OCI-LY1 (cell line): ENCODE results near the gene LIPF.

Experiments used
- H2AFZ ChIP-seq: fragments of 200-600 bp; sonication (generic), shearing (Covaris generic); 2 replicates; pipeline ENCODE4 v1.6.0; 2014; ENCODE audit warnings: antibody characterized with exemption, mild to moderate bottlenecking, low read length
- H3F3A ChIP-seq: fragments of 200-600 bp; sonication (generic), shearing (Covaris generic); 2 replicates; pipeline ENCODE4 v1.6.0; 2014; ENCODE audit warnings: mild to moderate bottlenecking, antibody characterized with exemption, low read length, moderate library complexity; ENCODE audit not compliant: insufficient read depth
- H3K27ac ChIP-seq: fragments of 200-600 bp; sonication (generic); 2 replicates; pipeline ENCODE4 v1.5.1; 2014; ENCODE audit warnings: low read length, mixed run types, mild to moderate bottlenecking, low read depth; ENCODE audit not compliant: poor library complexity, severe bottlenecking
- H3K27me3 ChIP-seq: fragments of 200-600 bp; sonication (generic); 2 replicates; pipeline ENCODE4 v1.6.0; 2014; ENCODE audit warnings: antibody characterized with exemption, mild to moderate bottlenecking, low read length, moderate library complexity; ENCODE audit not compliant: insufficient read depth
- H3K36me3 ChIP-seq: fragments of 200-600 bp; sonication (generic); 2 replicates; pipeline ENCODE4 v1.6.1; 2014; ENCODE audit warnings: mild to moderate bottlenecking, antibody characterized with exemption, low read length, moderate library complexity, mixed read lengths; ENCODE audit not compliant: insufficient read depth
- H3K4me1 ChIP-seq: fragments of 200-600 bp; sonication (generic); 2 replicates; pipeline ENCODE4 v1.5.1; 2014; ENCODE audit warnings: mild to moderate bottlenecking, low read length, moderate library complexity; ENCODE audit not compliant: insufficient read depth, severe bottlenecking
- H3K4me2 ChIP-seq: fragments of 200-600 bp; sonication (generic), shearing (Covaris generic); 2 replicates; pipeline ENCODE4 v1.6.1; 2014; ENCODE audit warnings: low read length
- H3K4me3 ChIP-seq: fragments of 200-600 bp; sonication (generic); 2 replicates; pipeline ENCODE4 v1.5.1; 2014; ENCODE audit warnings: low read length, low read depth, mild to moderate bottlenecking, mixed read lengths; ENCODE audit not compliant: poor library complexity, severe bottlenecking
- H3K79me2 ChIP-seq: fragments of 200-600 bp; shearing (Covaris generic); 2 replicates; pipeline ENCODE4 v1.6.1; 2016; ENCODE audit warnings: mixed run types, low read length, mixed read lengths; ENCODE audit not compliant: insufficient read depth
- H3K9ac ChIP-seq: fragments of 200-600 bp; sonication (generic), shearing (Covaris generic); 2 replicates; pipeline ENCODE4 v1.6.1; 2014; ENCODE audit warnings: mild to moderate bottlenecking, low read length, mixed read lengths
- H3K9me2 ChIP-seq: fragments of 200-600 bp; sonication (generic), shearing (Covaris generic); 2 replicates; pipeline ENCODE4 v1.6.1; 2014; ENCODE audit warnings: low read depth, mild to moderate bottlenecking, low read length, mixed read lengths
- H3K9me3 ChIP-seq: fragments of 200-600 bp; shearing (Covaris generic); 2 replicates; pipeline ENCODE4 v1.6.1; 2014; ENCODE audit warnings: low read length, mixed read lengths
- H4K20me1 ChIP-seq: fragments of 200-600 bp; sonication (generic), shearing (Covaris generic); 2 replicates; pipeline ENCODE4 v1.6.0; 2016; ENCODE audit warnings: mild to moderate bottlenecking, low read length; ENCODE audit not compliant: insufficient read depth
- EZH2 ChIP-seq: fragments of 200-600 bp; sonication (generic), shearing (Covaris generic); IDR thresholded peaks from 2 replicates; pipeline ENCODE4 v1.8.0; 2017; ENCODE audit warnings: borderline replicate concordance, mixed run types, mild to moderate bottlenecking, antibody characterized with exemption, low read length, moderate library complexity, mixed read lengths
- TF ChIP-seq, protein P1 (sequence below): fragments of 200-600 bp; sonication (generic), shearing (Covaris generic); IDR thresholded peaks from 2 replicates; pipeline ENCODE4 v1.5.1; 2017; ENCODE audit warnings: mild to moderate bottlenecking, antibody characterized with exemption, low read length, moderate library complexity, mixed read lengths

The LIPF gene

DNA sequence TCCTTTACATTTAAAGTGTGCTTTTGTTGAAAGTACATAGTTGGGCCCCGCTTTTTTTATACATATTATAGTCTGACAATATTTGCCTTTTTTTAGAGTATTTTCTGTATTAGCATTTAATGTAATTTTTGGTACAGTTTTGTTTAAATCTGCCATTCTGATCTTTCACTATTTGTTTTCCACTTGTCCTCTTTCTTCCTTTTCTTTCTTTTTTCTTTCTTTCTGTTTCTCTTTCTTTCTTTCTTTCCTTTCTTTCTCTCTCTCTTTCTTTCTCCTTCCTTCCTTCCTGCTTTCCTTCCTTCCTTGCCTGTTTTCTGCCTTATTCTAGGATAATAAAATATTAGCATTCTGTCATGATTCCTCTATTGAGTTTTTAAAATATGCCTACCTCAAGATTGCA, 51.3 kb downstream of the LIPF start:
- Histone ChIP-seq H3K9ac (no peak overlapping the region), H3K36me3 (no peaks in the 10 kb centered on the region), H3K9me3 (no peaks in the 10 kb centered on the region), H3K4me2 (no peak overlapping the region), H3K4me3 (no peak overlapping the region), H4K20me1 (no peaks in the 10 kb centered on the region), H2AFZ (no peak overlapping the region), H3K27me3 (no peaks in the 10 kb centered on the region), H3K4me1 (no peaks in the 10 kb centered on the region), H3K79me2 (no peaks in the 10 kb centered on the region), H3K9me2 (no peaks in the 10 kb centered on the region), H3F3A (no peaks in the 10 kb centered on the region), H3K27ac (no peak overlapping the region)
- no peak for TF ChIP-seq EZH2
- TF ChIP-seq, protein P1, sequence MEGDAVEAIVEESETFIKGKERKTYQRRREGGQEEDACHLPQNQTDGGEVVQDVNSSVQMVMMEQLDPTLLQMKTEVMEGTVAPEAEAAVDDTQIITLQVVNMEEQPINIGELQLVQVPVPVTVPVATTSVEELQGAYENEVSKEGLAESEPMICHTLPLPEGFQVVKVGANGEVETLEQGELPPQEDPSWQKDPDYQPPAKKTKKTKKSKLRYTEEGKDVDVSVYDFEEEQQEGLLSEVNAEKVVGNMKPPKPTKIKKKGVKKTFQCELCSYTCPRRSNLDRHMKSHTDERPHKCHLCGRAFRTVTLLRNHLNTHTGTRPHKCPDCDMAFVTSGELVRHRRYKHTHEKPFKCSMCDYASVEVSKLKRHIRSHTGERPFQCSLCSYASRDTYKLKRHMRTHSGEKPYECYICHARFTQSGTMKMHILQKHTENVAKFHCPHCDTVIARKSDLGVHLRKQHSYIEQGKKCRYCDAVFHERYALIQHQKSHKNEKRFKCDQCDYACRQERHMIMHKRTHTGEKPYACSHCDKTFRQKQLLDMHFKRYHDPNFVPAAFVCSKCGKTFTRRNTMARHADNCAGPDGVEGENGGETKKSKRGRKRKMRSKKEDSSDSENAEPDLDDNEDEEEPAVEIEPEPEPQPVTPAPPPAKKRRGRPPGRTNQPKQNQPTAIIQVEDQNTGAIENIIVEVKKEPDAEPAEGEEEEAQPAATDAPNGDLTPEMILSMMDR = no peak

DNA sequence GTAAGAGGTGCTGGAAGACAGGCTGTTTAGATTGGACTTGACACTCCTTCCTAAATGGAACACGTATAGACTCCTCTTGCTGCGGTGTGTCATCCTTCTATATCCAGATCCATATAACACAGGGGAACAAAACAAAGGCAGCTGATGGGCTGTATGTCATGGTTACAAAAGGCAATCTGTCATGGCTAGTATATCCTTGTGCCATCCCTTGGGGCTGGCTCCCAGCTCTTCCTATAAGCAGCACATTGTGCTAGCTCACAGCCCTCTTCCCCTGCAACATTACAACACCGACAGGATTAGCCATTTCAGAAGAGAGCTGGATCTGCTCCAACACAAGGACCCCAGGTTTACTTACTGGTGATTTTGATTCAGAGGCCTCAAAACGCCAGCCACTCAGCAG, 57.1 kb downstream of the LIPF start:
- no peak overlapping the region for H2AFZ ChIP-seq
- no peak for TF ChIP-seq EZH2
- TF ChIP-seq, protein P1 = no peak

GRCh38 chr10:88725798-88726197, 61.6 kb downstream of the LIPF start:
- no peak overlapping the region for H3K27ac ChIP-seq
- no peaks in the 10 kb centered on the region for H3K9me3 ChIP-seq
- H3K79me2 ChIP-seq = no peaks in the 10 kb centered on the region
- H3K36me3 ChIP-seq = no peaks in the 10 kb centered on the region
- no peak for TF ChIP-seq EZH2
- TF ChIP-seq, protein P1 = no peak
- H3K4me2 ChIP-seq = no peak overlapping the region
- H3K9me2 ChIP-seq = no peaks in the 10 kb centered on the region
- no peaks in the 10 kb centered on the region for H3K27me3 ChIP-seq
- H2AFZ ChIP-seq = no peak overlapping the region
- no peaks in the 10 kb centered on the region for H3F3A ChIP-seq
- no peak overlapping the region for H3K9ac ChIP-seq
- H3K4me1 ChIP-seq = no peaks in the 10 kb centered on the region
- H3K4me3 ChIP-seq = no peak overlapping the region
- no peaks in the 10 kb centered on the region for H4K20me1 ChIP-seq

More for the DNA sequence above, 57.1 kb downstream of the LIPF start:
- Histone ChIP-seq H3K4me2 (no peak overlapping the region), H3K9me2 (no peaks in the 10 kb centered on the region), H3K4me3 (no peak overlapping the region), H3K9ac (no peak overlapping the region), H3K9me3 (no peaks in the 10 kb centered on the region), H4K20me1 (no peaks in the 10 kb centered on the region), H3K27me3 (no peaks in the 10 kb centered on the region), H3K79me2 (no peaks in the 10 kb centered on the region), H3F3A (no peaks in the 10 kb centered on the region), H3K36me3 (no peaks in the 10 kb centered on the region), H3K4me1 (no peaks in the 10 kb centered on the region), H3K27ac (no peak overlapping the region)
